ENCODE results near the gene CD80. TPM values are rescaled to one million over a fixed set of nuclear protein-coding genes. Genes with fewer than 3 reads are reported as not detected.

The CD80 gene
- total and polyA plus RNA-seq, 10 of the 15 experiments (the other 5 are each of a cell fraction or from before 2014, with no cell fraction given) = 41.4 to 137 (median 58.1) TPM

DNA sequence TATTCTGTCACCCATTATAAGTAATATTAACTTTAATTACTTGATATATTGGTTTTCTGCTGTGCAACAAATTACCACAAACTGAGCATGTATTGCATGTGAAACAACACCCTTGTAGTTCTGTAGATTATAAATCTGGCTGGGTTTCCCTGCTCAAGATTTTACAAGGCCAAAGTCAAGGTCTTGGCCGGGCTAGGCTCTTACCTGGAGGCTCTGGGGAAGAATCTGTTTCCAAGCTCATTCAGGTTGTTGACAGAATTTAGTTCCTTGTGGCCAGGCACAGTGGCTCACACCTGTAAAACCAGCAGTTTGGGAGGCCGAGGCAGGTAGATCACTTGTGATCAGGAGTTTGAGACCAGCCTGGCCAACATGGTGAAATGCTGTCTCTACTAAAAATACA is 44.8 kb downstream of the CD80 start:
- CTCF ChIA-PET = no interaction called here
- DNase-seq (ENCODE audit: low read depth, low spot score) = no peak
- Histone ChIP-seq H3K27me3 (replicated peaks in 1 of 2; ENCODE audit: control insufficient read depth in 2 of 2, insufficient read depth in 2 of 2, low read length in 1 of 2) (no peaks in the 10 kb centered on the region), H3K27ac (ENCODE audit: control insufficient read depth, insufficient read depth) (no peak overlapping the region), H3K79me2 (ENCODE audit: control insufficient read depth, insufficient read depth, low read length) (no peaks in the 10 kb centered on the region), H4K20me1 (ENCODE audit: control insufficient read depth, insufficient read depth) (no peaks in the 10 kb centered on the region), H3K9me3 (replicated peaks; ENCODE audit: control insufficient read depth, insufficient read depth, low read length) (no peaks in the 10 kb centered on the region), H2AFZ (ENCODE audit: control insufficient read depth, low read depth, low read length) (no peak overlapping the region), H3K9ac (ENCODE audit: control insufficient read depth, insufficient read depth, low read length) (no peak overlapping the region), H3K4me3 (no peak overlapping the region), H3K36me3 (ENCODE audit: control insufficient read depth in 2 of 2, insufficient read depth in 2 of 2, low read length in 1 of 2) (peaks cover 0 to 24% of the 10 kb centered on the region in 2 experiments), H3K4me2 (ENCODE audit: control insufficient read depth, insufficient read depth) (no peak overlapping the region), H3K4me1 (ENCODE audit: control insufficient read depth, insufficient read depth, low read length) (no peaks in the 10 kb centered on the region)
- ATAC-seq = no peak
- WGBS (ENCODE audit: insufficient coverage, insufficient replicate concordance, low lambda C conversion rate, missing lambda C conversion rate) = 100% methylated on average over 2 of the region's 2 CpGs
- TF ChIP-seq RAD21 (IDR thresholded peaks at IDR 0.05; ENCODE audit: insufficient read depth, low read depth, low read length) (no peak), IKZF2 (IDR thresholded peaks at IDR 0.05) (no peak), ZNF24 (IDR thresholded peaks at IDR 0.05) (no peak), ZSCAN29 (IDR thresholded peaks at IDR 0.05) (no peak), MTA3 (IDR thresholded peaks at IDR 0.05; ENCODE audit: borderline replicate concordance, low read length) (no peak), EZH2 (IDR thresholded peaks at IDR 0.05; ENCODE audit: borderline replicate concordance, control insufficient read depth, low read depth, low read length) (no peak), HDAC6 (IDR thresholded peaks at IDR 0.05; ENCODE audit: unreplicated experiment) (no peak), ATF7 (IDR thresholded peaks at IDR 0.05; ENCODE audit: low read depth) (no peak), NFXL1 (IDR thresholded peaks at IDR 0.05; ENCODE audit: borderline replicate concordance) (no peak), SMARCA5 (IDR thresholded peaks at IDR 0.05) (no peak), NFYA (IDR thresholded peaks at IDR 0.05; ENCODE audit: borderline replicate concordance, low read depth, low read length) (no peak)
- TF ChIP-seq, protein P1, sequence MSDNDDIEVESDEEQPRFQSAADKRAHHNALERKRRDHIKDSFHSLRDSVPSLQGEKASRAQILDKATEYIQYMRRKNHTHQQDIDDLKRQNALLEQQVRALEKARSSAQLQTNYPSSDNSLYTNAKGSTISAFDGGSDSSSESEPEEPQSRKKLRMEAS (IDR thresholded peaks at IDR 0.05; ENCODE audit: low read depth, low read length) = no peak
- TF ChIP-seq, protein P2, sequence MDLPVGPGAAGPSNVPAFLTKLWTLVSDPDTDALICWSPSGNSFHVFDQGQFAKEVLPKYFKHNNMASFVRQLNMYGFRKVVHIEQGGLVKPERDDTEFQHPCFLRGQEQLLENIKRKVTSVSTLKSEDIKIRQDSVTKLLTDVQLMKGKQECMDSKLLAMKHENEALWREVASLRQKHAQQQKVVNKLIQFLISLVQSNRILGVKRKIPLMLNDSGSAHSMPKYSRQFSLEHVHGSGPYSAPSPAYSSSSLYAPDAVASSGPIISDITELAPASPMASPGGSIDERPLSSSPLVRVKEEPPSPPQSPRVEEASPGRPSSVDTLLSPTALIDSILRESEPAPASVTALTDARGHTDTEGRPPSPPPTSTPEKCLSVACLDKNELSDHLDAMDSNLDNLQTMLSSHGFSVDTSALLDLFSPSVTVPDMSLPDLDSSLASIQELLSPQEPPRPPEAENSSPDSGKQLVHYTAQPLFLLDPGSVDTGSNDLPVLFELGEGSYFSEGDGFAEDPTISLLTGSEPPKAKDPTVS (IDR thresholded peaks at IDR 0.05; ENCODE audit: low read depth, low read length) = no peak
- TF ChIP-seq, protein P3, sequence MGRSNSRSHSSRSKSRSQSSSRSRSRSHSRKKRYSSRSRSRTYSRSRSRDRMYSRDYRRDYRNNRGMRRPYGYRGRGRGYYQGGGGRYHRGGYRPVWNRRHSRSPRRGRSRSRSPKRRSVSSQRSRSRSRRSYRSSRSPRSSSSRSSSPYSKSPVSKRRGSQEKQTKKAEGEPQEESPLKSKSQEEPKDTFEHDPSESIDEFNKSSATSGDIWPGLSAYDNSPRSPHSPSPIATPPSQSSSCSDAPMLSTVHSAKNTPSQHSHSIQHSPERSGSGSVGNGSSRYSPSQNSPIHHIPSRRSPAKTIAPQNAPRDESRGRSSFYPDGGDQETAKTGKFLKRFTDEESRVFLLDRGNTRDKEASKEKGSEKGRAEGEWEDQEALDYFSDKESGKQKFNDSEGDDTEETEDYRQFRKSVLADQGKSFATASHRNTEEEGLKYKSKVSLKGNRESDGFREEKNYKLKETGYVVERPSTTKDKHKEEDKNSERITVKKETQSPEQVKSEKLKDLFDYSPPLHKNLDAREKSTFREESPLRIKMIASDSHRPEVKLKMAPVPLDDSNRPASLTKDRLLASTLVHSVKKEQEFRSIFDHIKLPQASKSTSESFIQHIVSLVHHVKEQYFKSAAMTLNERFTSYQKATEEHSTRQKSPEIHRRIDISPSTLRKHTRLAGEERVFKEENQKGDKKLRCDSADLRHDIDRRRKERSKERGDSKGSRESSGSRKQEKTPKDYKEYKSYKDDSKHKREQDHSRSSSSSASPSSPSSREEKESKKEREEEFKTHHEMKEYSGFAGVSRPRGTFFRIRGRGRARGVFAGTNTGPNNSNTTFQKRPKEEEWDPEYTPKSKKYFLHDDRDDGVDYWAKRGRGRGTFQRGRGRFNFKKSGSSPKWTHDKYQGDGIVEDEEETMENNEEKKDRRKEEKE (IDR thresholded peaks at IDR 0.05) = no peak
- POLR2A ChIA-PET = interaction anchor here (1.2 kb wide), 1 partner anchor 86 kb away, joined by 3 read pairs; no protein-coding TSS in a partner anchor
- no peak for FAIRE-seq
- RAD21 ChIA-PET (ENCODE audit: unreplicated experiment) = no interaction called here
- in situ Hi-C loops (cut with MboI) (no loop called here), intact Hi-C loops (cut with micrococcal nuclease; ENCODE audit: unreplicated experiment) (no loop called here)
- SMC1A ChIA-PET (ENCODE audit: uncharacterized antibody, unreplicated experiment) = no interaction called here
- BruUV-seq (replicated peaks) = no TSS peak
